ENCODE results near the gene ERICH4.
"Not testable (repeated sequence)": the region's sequence is repeated elsewhere in the genome, so short reads cannot be mapped to it uniquely, and the experiment has no call there.

Gene ERICH4

DNA sequence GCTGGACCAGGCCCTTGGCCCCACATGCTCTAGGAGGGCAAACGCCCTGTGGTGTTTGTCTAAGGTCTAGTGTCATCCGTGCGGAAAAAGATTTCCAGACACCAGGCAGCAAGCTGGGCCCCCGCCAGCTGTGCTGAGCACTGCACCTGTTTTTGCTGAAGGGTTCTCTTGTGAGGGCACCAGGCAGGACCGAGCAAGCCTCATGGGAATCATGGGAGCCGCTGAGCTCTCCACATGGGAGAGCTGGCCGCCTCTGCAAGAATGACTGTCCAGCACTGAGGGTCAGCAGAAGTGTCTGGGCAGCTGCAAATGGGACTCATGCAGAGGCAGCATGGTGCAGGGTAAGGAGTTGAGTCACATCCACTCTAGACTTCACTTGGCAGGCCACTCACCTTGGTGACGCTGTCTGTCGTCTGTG lies 27.8 kb upstream of the ERICH4 start:
- DNase-seq, result peak; percentile 93

- DNase-seq, result peak; percentile 86
These were observed 26.7 kb upstream of the ERICH4 start for GRCh38 chr19:41416194-41416674.

- DNase-seq, result no peak
These were observed 22.7 kb upstream of the ERICH4 start for GRCh38 chr19:41420101-41420880.

DNA sequence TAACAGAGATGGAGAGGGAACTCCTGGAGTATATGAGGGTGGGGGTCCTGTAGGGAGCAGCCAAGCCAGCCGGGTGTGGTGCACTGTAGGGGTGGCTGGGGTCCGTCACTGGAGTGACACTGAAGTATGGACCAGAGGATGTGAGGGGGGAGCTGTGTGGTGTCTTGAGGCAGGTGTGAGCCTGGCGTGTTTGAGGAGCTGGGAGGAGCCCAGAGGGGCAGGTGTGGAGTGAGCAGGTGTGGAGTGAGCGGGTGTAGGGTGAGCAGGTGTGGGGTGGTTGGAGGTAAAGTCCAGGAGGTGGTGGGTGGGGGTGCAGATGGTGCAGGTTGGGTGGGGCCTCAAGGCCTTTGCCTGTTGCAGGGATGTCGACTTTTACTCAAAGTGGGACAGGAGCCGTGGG lies 21.6 kb upstream of the ERICH4 start:
- peak; percentile 86 for DNase-seq

GRCh38 chr19:41421973-41422372 lies 21.0 kb upstream of the ERICH4 start:
- DNase-seq, result no peak

GRCh38 chr19:41422456-41422855 lies 20.5 kb upstream of the ERICH4 start:
- no peak for DNase-seq

DNA sequence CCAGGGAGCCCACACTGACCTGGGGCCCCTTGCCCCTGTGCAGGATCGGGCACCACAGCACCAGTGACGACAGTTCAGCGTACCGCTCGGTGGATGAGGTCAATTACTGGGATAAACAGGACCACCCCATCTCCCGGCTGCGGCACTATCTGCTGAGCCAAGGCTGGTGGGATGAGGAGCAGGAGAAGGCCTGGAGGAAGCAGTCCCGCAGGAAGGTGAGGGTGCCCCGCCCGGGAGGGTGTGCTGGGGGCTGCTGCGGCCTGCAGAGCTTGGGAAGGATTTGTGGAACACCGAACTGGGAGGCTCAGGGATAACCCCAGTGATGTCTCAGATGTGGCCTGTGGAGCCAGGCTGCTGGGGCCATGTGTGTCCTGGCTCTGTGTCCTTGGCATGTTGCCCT lies 20.0 kb upstream of the ERICH4 start:
- DNase-seq, result no peak

DNA sequence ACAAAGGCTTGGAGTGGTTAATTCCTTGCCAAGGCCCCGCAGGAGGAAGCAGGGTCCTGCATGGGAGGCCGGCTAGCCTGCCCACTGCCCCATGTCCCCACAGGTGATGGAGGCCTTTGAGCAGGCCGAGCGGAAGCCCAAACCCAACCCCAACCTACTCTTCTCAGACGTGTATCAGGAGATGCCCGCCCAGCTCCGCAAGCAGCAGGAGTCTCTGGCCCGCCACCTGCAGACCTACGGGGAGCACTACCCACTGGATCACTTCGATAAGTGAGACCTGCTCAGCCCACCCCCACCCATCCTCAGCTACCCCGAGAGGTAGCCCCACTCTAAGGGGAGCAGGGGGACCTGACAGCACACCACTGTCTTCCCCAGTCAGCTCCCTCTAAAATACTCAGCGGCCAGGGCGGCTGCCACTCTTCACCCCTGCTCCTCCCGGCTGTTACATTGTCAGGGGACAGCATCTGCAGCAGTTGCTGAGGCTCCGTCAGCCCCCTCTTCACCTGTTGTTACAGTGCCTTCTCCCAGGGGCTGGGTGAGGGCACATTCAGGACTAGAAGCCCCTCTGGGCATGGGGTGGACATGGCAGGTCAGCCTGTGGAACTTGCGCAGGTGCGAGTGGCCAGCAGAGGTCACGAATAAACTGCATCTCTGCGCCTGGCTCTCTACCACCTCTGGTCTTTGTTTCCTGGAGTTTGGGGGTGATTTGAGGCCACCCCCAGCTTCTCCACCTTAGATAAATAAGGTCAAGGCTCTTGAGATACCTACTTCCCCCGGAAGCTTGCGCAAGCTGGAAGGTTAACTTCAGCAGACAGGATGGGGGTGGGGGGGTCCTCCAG lies 18.4 kb upstream of the ERICH4 start:
- no peak for DNase-seq

DNA sequence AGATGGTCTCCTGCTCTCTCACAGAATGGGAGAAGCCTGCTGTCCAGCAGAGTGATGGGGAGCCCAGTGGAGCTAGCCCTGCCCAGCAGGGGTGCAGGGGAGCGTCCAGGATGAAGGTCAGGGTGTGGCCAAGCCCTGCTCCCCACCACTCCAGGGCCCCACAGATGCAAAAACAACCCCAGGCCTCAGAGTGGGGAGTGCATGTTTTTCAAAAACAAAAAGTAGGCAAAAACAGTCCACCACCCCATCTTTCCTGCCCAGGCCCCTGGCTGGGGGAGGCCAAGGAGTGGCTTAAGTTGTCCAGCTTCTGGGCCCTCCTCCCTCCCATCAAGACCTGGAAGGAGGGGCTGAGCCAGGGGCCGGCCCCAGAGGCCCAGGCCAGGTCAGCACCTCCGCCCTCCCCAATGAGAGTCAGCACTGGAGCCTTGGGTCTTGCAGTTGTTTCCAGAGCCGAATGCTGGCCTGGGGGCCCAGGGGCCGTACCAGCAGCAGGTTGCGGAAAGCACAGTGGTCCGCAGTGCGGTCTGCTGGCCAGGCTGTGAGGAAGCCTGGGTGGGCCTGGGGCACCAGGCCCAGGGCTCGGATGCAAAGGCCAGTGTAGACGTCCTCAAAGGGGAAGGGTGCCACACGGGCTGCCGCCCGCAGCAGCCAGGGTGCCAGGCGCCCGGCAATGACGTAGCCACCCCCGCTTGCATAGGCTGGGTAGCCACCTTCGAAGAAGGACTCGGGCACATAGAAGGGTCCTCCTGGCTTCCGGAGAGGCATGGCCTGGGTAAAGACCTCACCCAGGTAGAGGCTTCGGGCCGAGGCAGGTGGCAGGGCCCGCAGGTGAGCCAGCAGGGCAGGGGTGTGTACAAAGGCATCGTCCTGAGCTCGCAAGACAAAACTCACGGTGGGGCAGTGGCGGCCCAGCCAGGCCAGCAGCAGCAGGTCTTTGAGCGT lies 17.5 kb upstream of the ERICH4 start:
- DNase-seq, result no peak

- DNase-seq, result no peak
These were observed 16.7 kb upstream of the ERICH4 start for GRCh38 chr19:41426116-41426841.

DNA sequence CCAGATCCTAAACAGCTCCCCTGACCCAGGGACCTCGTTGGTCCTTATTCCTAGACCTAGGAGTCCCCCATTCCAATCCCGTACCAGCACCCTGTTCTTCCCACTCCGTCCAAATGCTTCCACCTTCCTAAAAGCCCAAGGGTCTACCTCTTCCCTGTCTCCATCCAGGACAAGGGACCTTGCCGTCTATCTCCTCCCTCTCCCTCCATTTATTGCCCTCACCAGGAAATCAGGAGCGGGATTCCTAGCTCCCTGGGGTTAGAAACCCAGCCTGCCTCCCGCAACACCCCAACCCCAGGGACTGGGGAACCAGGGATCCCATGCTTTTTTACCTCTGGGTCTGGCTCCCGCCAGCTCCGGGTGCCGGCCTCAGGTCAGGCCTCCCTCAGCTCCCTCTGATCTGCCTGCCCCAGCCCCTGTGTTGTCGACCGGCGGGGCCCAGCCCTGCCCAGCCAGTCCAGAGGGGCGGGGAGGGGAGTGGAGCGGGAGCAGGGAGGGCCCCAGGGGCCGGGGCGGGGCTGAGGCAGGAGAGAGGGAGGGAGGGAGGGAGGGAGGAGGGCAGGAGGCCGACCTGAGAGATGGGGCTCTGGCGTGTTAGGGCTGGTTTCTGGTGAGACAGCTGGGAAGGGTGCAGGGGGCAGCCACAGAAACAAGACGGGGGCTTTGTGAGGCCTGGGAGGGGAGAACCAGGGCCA lies 15.9 kb upstream of the ERICH4 start, which contains the start of gene B3GNT8:
TSS of gene B3GNT8 (minus strand) at position 423 of the 695 bp plus-strand sequence. CDS start 596 bp downstream, outside the sequence.
- DNase-seq, result peak; percentile 86

DNA sequence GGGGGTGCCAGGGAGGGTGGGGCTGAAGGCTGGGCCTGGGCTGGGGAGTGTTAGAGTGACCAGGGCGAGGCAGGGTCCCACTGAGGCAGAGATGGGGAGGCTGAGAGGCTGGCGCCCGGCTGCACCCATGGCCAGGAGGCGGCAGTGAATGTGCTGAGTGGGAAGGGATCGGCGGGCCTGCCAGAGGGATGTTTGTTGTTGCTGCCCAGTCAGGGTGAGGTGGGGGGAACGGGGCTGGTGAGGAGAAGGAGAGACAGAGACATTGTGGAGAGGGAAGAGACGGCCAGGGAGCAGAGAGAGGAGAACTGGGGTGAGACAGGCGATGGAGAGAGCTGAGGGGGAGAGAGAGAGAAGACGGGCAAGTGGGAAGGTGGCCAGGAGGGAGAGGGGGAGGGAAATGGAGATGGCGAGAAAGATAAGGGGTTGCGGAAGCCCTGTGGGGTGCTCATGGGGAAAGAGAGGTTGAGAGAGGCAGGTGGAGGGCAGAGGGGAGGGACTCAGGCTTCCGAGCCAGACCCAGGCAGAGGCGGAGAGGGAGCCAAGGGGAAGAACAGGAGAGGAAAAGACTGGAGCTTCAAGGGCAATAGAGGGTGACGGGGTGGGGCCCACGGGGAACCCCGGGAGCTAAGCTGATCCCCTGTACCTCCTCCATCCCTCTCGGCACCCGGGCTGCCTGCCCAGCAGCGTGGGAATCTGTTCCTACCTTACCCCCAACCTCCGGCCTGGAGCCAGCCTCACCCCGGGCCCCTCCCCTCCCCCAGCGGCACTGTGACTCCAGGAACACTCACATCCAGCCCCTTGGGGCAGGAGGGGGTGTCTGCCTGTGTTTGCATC lies 15.1 kb upstream of the ERICH4 start:
- peak; percentile 72 for DNase-seq

GRCh38 chr19:41428481-41428859 lies 14.5 kb upstream of the ERICH4 start:
- no peak for DNase-seq

DNA sequence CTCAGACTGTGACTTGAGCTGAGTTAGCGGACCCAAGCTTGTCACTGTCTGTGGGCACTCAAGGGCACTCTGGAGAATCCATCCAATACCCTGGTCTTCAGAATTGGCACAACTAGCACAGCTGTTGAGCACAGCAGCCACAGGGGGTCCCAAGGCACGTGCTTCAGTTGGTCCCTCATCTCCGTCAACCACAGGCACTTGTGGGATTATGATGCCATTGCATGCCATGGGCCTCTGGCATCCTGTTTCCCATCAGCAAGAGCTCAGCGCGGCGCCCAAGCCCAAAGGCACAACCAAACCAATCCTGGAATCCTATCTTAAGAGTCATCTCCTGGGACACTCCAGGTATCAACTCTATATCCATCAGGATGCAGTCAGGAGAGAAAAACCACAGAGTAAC lies 12.0 kb upstream of the ERICH4 start:
- no peak for DNase-seq

- DNase-seq, result peak; percentile 43
These were observed 11.2 kb upstream of the ERICH4 start for GRCh38 chr19:41431426-41432386.

DNA sequence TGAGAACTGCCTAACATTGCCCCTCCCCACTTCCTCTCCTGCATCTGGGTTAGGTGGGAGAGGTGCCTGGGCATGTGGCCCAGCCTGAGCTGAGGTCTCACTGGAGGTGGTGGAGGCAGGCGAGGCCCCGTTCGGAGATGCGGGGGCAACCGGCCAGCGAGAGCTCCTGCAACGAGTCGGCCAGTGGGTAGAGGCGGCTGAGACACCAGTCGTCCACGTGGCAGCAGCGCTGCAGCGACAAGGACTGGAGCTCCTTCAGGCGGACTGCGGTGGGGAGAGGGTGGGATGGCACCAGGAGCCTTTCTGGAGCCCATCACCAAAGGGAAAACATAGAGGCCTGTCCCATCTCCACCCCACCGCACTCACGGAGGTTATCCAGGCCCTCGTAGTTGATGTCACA lies 9.8 kb upstream of the ERICH4 start:
- no peak for DNase-seq

GRCh38 chr19:41434450-41434849 lies 8.5 kb upstream of the ERICH4 start:
- DNase-seq, result no peak

DNA sequence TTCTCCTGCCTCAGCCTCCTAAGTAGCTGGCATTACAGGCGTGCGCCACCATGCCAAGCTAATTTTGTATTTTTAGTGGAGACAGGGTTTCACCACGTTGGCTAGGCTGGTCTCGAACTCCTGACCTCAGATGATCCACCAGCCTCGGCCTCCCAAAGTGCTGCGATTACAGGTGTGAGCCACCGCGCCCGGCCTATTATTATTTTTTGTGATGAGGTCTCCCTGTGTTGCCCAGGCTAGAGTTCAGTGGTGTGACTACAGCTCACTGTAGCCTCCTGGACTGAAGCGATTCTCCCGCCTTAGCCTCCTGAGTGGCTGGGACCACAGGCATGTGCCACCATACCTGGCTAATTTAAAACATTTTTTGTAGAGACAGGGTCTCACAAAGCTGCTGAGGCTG lies 7.6 kb upstream of the ERICH4 start:
- not testable (repeated sequence) for DNase-seq

All from NCI-H510A treated with DMSO at 0.1 percent for 48 hours (cell line).